HCT116 (cell line): ENCODE results near the gene SNN. TPM values are rescaled to one million over a fixed set of nuclear protein-coding genes. Genes with fewer than 3 reads are reported as not detected.

Experiments
- ATAC-seq: fragments of 200-7000 bp; cut with Tn5 transposase; 2 replicates; pipeline ENCODE4 v1.9.1; 2020; ENCODE audit warnings: mild to moderate bottlenecking, moderate library complexity
- BruUV-seq: library from RNA; stranded (reverse); fragments of 400-500 nt; replicated peaks from 2 replicates; lab custom pipeline; 2021; lab: Mats Ljungman, UMichigan
- CTCF ChIA-PET: fragments of 300-600 bp; sonication (Branson Sonifier 250); formaldehyde crosslinking; loops from one replicate; lab custom pipeline; 2021; ENCODE audit warnings: antibody characterized with exemption; lab: Charles Lee
- POLR2A ChIA-PET: fragments of 300-600, 350-600 bp; sonication (Branson Sonifier 250); formaldehyde crosslinking; loops from one replicate; lab custom pipeline; 2021; ENCODE audit warnings: antibody characterized with exemption; lab: Charles Lee
- RAD21 ChIA-PET, 2 experiments: fragments of 300-600 bp; sonication (Branson Sonifier 250); formaldehyde crosslinking; loops; one replicate each; lab custom pipeline; 2023; ENCODE audit warnings: low total read pairs in 2 of 2; ENCODE audit not compliant: uncharacterized antibody in 2 of 2, unreplicated experiment in 2 of 2, low non-redundant PET in 1 of 2; lab: Charles Lee
- DNase-seq: peaks from one replicate; pipeline ENCODE4 v3.0.0-alpha.2; 2010; ENCODE audit warnings: low read depth, low spot score
- H2AFZ ChIP-seq: fragments of 200-600 bp; shearing (Covaris generic), sonication (generic); 2 replicates; pipeline ENCODE4 v1.6.1; 2017; ENCODE audit warnings: low read depth, mixed run types, mixed read lengths, antibody characterized with exemption, low read length; ENCODE audit not compliant: poor library complexity, severe bottlenecking
- H3K27ac ChIP-seq: 2 replicates; pipeline ENCODE4 v1.5.1; 2012; ENCODE audit warnings: low read depth, low read length
- H3K27me3 ChIP-seq: fragments of 200-600 bp; sonication (generic); 2 replicates; pipeline ENCODE4 v1.6.1; 2016; ENCODE audit warnings: mixed run types, low read length, mixed read lengths; ENCODE audit not compliant: insufficient read depth
- H3K36me3 ChIP-seq, 2 experiments: fragments of 200-500 bp in 1 of 2; fragments of 200-600 bp in 1 of 2; sonication (Bioruptor generic) in 1 of 2; sonication (generic) in 1 of 2; 2 replicates each; pipeline versions ENCODE4 v1.5.1 to v1.6.1; 2014 to 2016; ENCODE audit warnings: low read length in 2 of 2, inconsistent platforms in 1 of 2, mixed read lengths in 1 of 2, mixed run types in 1 of 2; ENCODE audit not compliant: insufficient read depth in 2 of 2, control insufficient read depth in 1 of 2
- H3K4me1 ChIP-seq, 2 experiments: fragments of 200-600 bp in 1 of 2; sonication (generic) in 1 of 2; 2 replicates each; pipeline versions ENCODE4 v1.5.1 to v1.6.1; 2012 to 2017; ENCODE audit warnings: low read length in 2 of 2, inconsistent platforms in 1 of 2, mild to moderate bottlenecking in 1 of 2, mixed read lengths in 1 of 2, mixed run types in 1 of 2, moderate library complexity in 1 of 2; ENCODE audit not compliant: insufficient read depth in 2 of 2, control insufficient read depth in 1 of 2
- H3K4me2 ChIP-seq: fragments of 200-600 bp; sonication (generic); 2 replicates; pipeline ENCODE4 v1.6.1; 2017; ENCODE audit warnings: mixed run types, low read length, mixed read lengths
- H3K4me3 ChIP-seq, 2 experiments: fragments of 200-600 bp in 1 of 2; sonication (generic) in 1 of 2; replicated peaks in 1 of 2; 2 replicates each; pipeline ENCODE4 v1.5.1; 2011 to 2016; ENCODE audit warnings: low read length in 2 of 2, control low read depth in 1 of 2, low read depth in 1 of 2, mild to moderate bottlenecking in 1 of 2, mixed read lengths in 1 of 2, mixed run types in 1 of 2
- H3K79me2 ChIP-seq: fragments of 200-600 bp; sonication (generic); 2 replicates; pipeline ENCODE4 v1.6.1; 2017; ENCODE audit warnings: mild to moderate bottlenecking, mixed run types, low read length, moderate library complexity, mixed read lengths; ENCODE audit not compliant: insufficient read depth
- H3K9ac ChIP-seq: fragments of 200-600 bp; sonication (generic); 2 replicates; pipeline ENCODE4 v1.6.1; 2016; ENCODE audit warnings: low read length, mixed read lengths
- H3K9me2 ChIP-seq: fragments of 200-600 bp; sonication (generic), shearing (Covaris generic); 2 replicates; pipeline ENCODE4 v1.6.1; 2017; ENCODE audit warnings: mixed run types, mild to moderate bottlenecking, moderate library complexity; ENCODE audit not compliant: insufficient read depth
- H3K9me3 ChIP-seq, 2 experiments: fragments of 200-500 bp in 1 of 2; fragments of 200-600 bp in 1 of 2; sonication (Bioruptor generic) in 1 of 2; sonication (generic) in 1 of 2; 2 replicates each; pipeline ENCODE4 v1.6.1; 2014 to 2017; ENCODE audit warnings: low read length in 2 of 2, mixed read lengths in 2 of 2, inconsistent platforms in 1 of 2, low read depth in 1 of 2, mild to moderate bottlenecking in 1 of 2, mixed run types in 1 of 2, moderate library complexity in 1 of 2; ENCODE audit not compliant: control insufficient read depth in 1 of 2, insufficient read depth in 1 of 2
- H4K20me1 ChIP-seq: fragments of 200-600 bp; sonication (generic), shearing (Covaris generic); 2 replicates; pipeline ENCODE4 v1.6.1; 2017; ENCODE audit warnings: mixed run types, mild to moderate bottlenecking, moderate library complexity; ENCODE audit not compliant: insufficient read depth
- CEBPB ChIP-seq: IDR thresholded peaks from 2 replicates; pipeline ENCODE4 v1.6.1; 2012; ENCODE audit warnings: low read depth
- EGR1 ChIP-seq: IDR thresholded peaks from 2 replicates; pipeline ENCODE4 v1.6.1; 2012; ENCODE audit warnings: low read depth
- EZH2 ChIP-seq: fragments of 200-600 bp; sonication (generic); IDR thresholded peaks from 2 replicates; pipeline ENCODE4 v1.6.1; 2017; ENCODE audit warnings: antibody characterized with exemption, mixed run types
- EZH2phosphoT487 ChIP-seq: fragments of 200-600 bp; IDR thresholded peaks from 2 replicates; pipeline ENCODE4 v1.6.1; 2018; ENCODE audit warnings: antibody characterized with exemption, borderline replicate concordance
- FOSL1 ChIP-seq: IDR thresholded peaks from 2 replicates; pipeline ENCODE4 v1.6.1; 2012; ENCODE audit warnings: low read depth
- JUND ChIP-seq: IDR thresholded peaks from 2 replicates; pipeline ENCODE4 v1.6.1; 2012
- POLR2A ChIP-seq: IDR thresholded peaks from 2 replicates; pipeline ENCODE4 v1.7.0; 2011; ENCODE audit warnings: borderline replicate concordance; ENCODE audit not compliant: insufficient read depth, insufficient read length; ENCODE audit errors: extremely low read depth
- POLR2AphosphoS5 ChIP-seq: IDR thresholded peaks from 2 replicates; pipeline ENCODE4 v1.6.1; 2011; ENCODE audit warnings: mild to moderate bottlenecking, low read depth, low read length, moderate library complexity
- RAD21 ChIP-seq: IDR thresholded peaks from 2 replicates; pipeline ENCODE4 v1.6.1; 2012; ENCODE audit warnings: low read depth, mild to moderate bottlenecking
- SRF ChIP-seq: IDR thresholded peaks from 2 replicates; pipeline ENCODE4 v1.6.1; 2012; ENCODE audit warnings: low read depth
- TCF7L2 ChIP-seq: IDR thresholded peaks from 2 replicates; pipeline ENCODE4 v1.7.0; 2011; ENCODE audit warnings: borderline replicate concordance, inconsistent platforms; ENCODE audit not compliant: insufficient read depth, insufficient read length; ENCODE audit errors: extremely low read depth
- ZFX ChIP-seq: fragments of 450-650 bp; IDR thresholded peaks from 2 replicates; pipeline ENCODE4 v1.6.1; 2017
- ZNF274 ChIP-seq: fragments of 200-500 bp; sonication (Bioruptor generic); IDR thresholded peaks from 2 replicates; pipeline ENCODE4 v1.6.1; 2014; ENCODE audit warnings: mild to moderate bottlenecking, low read depth, low read length, inconsistent platforms
- intact Hi-C: fragments of 100-400 bp; cut with micrococcal nuclease; formaldehyde crosslinking; loops from 2 replicates; pipeline ENCODE4 v1.10.0; 2022
- total RNA-seq: library from RNA; stranded (reverse); gene quantifications from one replicate; pipeline ENCODE4 v1.2.1, GENCODE V29; 2021; ENCODE audit not compliant: unreplicated experiment
- TF ChIP-seq, protein P1 (sequence below): IDR thresholded peaks from 2 replicates; pipeline ENCODE4 v1.6.1; 2012; ENCODE audit warnings: low read depth
- TF ChIP-seq, protein P2 (sequence below): IDR thresholded peaks from 2 replicates; pipeline ENCODE4 v1.6.1; 2012
- TF ChIP-seq, protein P3 (sequence below), 3 experiments: fragments of 200-600 bp in 1 of 3; sonication (generic) in 1 of 3; IDR thresholded peaks in 2 of 3; conservative IDR thresholded peaks in 1 of 3; 2 replicates each; pipeline ENCODE4 v1.5.1; 2012 to 2017; ENCODE audit warnings: low read depth in 2 of 3, low read length in 2 of 3, antibody characterized with exemption in 1 of 3, borderline replicate concordance in 1 of 3, control low read depth in 1 of 3, mild to moderate bottlenecking in 1 of 3, mixed read lengths in 1 of 3, mixed run types in 1 of 3, moderate library complexity in 1 of 3; ENCODE audit not compliant: insufficient read depth in 1 of 3

SNN gene
- total RNA-seq, 1 experiment from 2014 or later, result 12.2 TPM

DNA sequence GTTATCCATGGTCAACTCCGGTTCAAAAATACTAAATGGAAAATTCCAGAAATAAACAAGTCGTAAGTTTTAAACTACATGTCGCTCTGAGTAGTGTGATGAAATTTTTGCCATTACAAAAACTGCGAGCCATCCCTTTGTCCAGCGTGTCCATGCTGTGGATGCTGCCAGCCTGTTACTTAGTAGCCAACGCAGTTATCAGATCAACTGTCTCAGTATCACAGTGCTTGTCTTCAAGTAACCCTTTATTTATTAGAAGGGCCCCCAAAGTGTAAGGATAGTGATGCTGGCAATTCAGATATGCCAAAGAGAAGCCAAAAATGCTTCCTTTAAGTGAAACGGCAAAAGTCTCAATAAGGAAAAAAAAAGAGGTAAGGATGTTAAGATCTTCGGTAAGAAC, 23.9 kb downstream of the SNN start:
- CTCF ChIA-PET, result no interaction called here
- BruUV-seq, result no TSS peak

DNA sequence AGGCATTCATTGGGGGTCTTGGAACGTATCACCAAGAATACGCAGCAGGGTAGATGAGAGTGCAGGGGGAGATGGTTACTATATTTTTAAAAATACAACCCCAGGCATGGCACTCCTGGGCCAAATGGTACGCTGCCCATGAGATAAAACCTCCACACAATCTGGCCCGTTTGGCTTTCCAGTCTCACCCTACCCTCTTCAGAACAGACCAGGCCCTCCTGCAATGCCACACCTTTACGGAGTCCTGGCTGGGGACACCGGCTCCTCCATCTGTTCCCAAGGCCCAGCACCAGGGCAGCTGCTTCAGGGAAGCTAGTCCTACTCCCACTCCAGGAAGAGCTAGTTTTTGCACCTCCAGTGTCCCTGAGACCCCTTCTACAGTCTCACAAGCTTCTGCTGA, 24.4 kb downstream of the SNN start:
- DNase-seq (no peak), ATAC-seq (no peak)
- no peak overlapping the region for H3K4me3 ChIP-seq
- H3K9me3 ChIP-seq, result no peaks in the 10 kb centered on the region
- RAD21 ChIA-PET, result no interaction called here
- no peak overlapping the region for H3K4me2 ChIP-seq
- H3K27ac ChIP-seq, result no peak overlapping the region
- intact Hi-C loops, result no loop called here
- CTCF ChIA-PET, result no interaction called here
- peaks cover 21 to 40% of the 10 kb centered on the region in 2 experiments for H3K36me3 ChIP-seq
- no peaks in the 10 kb centered on the region for H4K20me1 ChIP-seq
- BruUV-seq, result no TSS peak
- POLR2A ChIA-PET, result no interaction called here
- no peak overlapping the region for H3K9ac ChIP-seq
- H3K79me2 ChIP-seq, result 0 out of 2 replicates have a peak, but pooled peaks cover 3% of the 10 kb centered on the region
- H3K4me1 ChIP-seq, result no peaks in the 10 kb centered on the region
- H3K9me2 ChIP-seq, result no peaks in the 10 kb centered on the region
- H3K27me3 ChIP-seq, result no peaks in the 10 kb centered on the region
- no peak overlapping the region for H2AFZ ChIP-seq
- TF ChIP-seq, protein P1, sequence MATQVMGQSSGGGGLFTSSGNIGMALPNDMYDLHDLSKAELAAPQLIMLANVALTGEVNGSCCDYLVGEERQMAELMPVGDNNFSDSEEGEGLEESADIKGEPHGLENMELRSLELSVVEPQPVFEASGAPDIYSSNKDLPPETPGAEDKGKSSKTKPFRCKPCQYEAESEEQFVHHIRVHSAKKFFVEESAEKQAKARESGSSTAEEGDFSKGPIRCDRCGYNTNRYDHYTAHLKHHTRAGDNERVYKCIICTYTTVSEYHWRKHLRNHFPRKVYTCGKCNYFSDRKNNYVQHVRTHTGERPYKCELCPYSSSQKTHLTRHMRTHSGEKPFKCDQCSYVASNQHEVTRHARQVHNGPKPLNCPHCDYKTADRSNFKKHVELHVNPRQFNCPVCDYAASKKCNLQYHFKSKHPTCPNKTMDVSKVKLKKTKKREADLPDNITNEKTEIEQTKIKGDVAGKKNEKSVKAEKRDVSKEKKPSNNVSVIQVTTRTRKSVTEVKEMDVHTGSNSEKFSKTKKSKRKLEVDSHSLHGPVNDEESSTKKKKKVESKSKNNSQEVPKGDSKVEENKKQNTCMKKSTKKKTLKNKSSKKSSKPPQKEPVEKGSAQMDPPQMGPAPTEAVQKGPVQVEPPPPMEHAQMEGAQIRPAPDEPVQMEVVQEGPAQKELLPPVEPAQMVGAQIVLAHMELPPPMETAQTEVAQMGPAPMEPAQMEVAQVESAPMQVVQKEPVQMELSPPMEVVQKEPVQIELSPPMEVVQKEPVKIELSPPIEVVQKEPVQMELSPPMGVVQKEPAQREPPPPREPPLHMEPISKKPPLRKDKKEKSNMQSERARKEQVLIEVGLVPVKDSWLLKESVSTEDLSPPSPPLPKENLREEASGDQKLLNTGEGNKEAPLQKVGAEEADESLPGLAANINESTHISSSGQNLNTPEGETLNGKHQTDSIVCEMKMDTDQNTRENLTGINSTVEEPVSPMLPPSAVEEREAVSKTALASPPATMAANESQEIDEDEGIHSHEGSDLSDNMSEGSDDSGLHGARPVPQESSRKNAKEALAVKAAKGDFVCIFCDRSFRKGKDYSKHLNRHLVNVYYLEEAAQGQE, result no peak
- no peak for TF ChIP-seq FOSL1
- no peak for TF ChIP-seq POLR2AphosphoS5
- no peak for TF ChIP-seq ZNF274
- TF ChIP-seq EZH2phosphoT487, result no peak
- no peak for TF ChIP-seq ZFX
- no peak for TF ChIP-seq CEBPB
- no peak for TF ChIP-seq JUND
- no peak for TF ChIP-seq SRF
- no peak for TF ChIP-seq TCF7L2
- TF ChIP-seq, protein P2, sequence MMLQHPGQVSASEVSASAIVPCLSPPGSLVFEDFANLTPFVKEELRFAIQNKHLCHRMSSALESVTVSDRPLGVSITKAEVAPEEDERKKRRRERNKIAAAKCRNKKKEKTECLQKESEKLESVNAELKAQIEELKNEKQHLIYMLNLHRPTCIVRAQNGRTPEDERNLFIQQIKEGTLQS, result no peak
- no peak for TF ChIP-seq EZH2
- TF ChIP-seq RAD21, result no peak
- no peak for TF ChIP-seq POLR2A
- TF ChIP-seq, protein P3, sequence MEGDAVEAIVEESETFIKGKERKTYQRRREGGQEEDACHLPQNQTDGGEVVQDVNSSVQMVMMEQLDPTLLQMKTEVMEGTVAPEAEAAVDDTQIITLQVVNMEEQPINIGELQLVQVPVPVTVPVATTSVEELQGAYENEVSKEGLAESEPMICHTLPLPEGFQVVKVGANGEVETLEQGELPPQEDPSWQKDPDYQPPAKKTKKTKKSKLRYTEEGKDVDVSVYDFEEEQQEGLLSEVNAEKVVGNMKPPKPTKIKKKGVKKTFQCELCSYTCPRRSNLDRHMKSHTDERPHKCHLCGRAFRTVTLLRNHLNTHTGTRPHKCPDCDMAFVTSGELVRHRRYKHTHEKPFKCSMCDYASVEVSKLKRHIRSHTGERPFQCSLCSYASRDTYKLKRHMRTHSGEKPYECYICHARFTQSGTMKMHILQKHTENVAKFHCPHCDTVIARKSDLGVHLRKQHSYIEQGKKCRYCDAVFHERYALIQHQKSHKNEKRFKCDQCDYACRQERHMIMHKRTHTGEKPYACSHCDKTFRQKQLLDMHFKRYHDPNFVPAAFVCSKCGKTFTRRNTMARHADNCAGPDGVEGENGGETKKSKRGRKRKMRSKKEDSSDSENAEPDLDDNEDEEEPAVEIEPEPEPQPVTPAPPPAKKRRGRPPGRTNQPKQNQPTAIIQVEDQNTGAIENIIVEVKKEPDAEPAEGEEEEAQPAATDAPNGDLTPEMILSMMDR (IDR thresholded peaks at IDR 0.05 in 2 of 3, conservative IDR thresholded peaks at IDR 0.05 in 1 of 3; ENCODE audit: borderline replicate concordance in 1 of 3, insufficient read depth in 1 of 3, low read depth in 2 of 3, low read length in 2 of 3), result no peak

More for the DNA sequence above, 23.9 kb downstream of the SNN start:
- H2AFZ ChIP-seq, result no peak overlapping the region
- RAD21 ChIA-PET, result no interaction called here
- no peaks in the 10 kb centered on the region for H3K4me1 ChIP-seq
- intact Hi-C loops, result no loop called here
- H3K9ac ChIP-seq, result no peak overlapping the region
- no peak overlapping the region for H3K4me3 ChIP-seq
- no peaks in the 10 kb centered on the region for H3K9me3 ChIP-seq
- H3K9me2 ChIP-seq, result no peaks in the 10 kb centered on the region
- H3K79me2 ChIP-seq, result 0 out of 2 replicates have a peak, but pooled peaks cover 3% of the 10 kb centered on the region
- no peak overlapping the region for H3K27ac ChIP-seq
- DNase-seq (no peak), ATAC-seq (no peak)
- H3K27me3 ChIP-seq, result no peaks in the 10 kb centered on the region
- H3K36me3 ChIP-seq, result peaks cover 23 to 40% of the 10 kb centered on the region in 2 experiments
- POLR2A ChIA-PET, result no interaction called here
- H3K4me2 ChIP-seq, result no peak overlapping the region
- no peaks in the 10 kb centered on the region for H4K20me1 ChIP-seq
- TF ChIP-seq EGR1 (no peak), CEBPB (no peak)
